Mucosa of gallbladder (tissue), 1 donor: Measurements from ENCODE around the gene IGFBP4. TPM values are rescaled to one million over a fixed set of nuclear protein-coding genes. Genes with fewer than 3 reads are reported as not detected.
"Not testable (repeated sequence)": the region's sequence is repeated elsewhere in the genome, so short reads cannot be mapped to it uniquely, and the experiment has no call there.

Experiments used
- DNase-seq: peaks from one replicate; pipeline ENCODE4 v3.0.0-alpha.2; 2020; ENCODE audit warnings: low spot score
- total RNA-seq: library from RNA; stranded (reverse); gene quantifications from one replicate; pipeline ENCODE4 v1.2.1, GENCODE V29; 2021
- donor health status: DM: no; HTN: no; CAD: no.

IGFBP4 gene
- total RNA-seq, result 351 TPM

GRCh38 chr17:40443196-40443987 is at the start of gene IGFBP4:
TSS of gene IGFBP4 (plus strand) at chr17:40443450. CDS start at chr17:40443736, 286 bp downstream.
- peak; percentile 72 for DNase-seq

- DNase-seq, result no peak
Measured at GRCh38 chr17:40399185-40399584, 44.1 kb upstream of the IGFBP4 start.

- DNase-seq, result no peak
Measured at GRCh38 chr17:40402668-40403067, 40.6 kb upstream of the IGFBP4 start.

GRCh38 chr17:40404003-40404402 is 39.2 kb upstream of the IGFBP4 start:
- no peak for DNase-seq

GRCh38 chr17:40407460-40407859 is 35.8 kb upstream of the IGFBP4 start:
- DNase-seq, result no peak

GRCh38 chr17:40409540-40409939 is 33.7 kb upstream of the IGFBP4 start:
- DNase-seq, result not testable (repeated sequence)

GRCh38 chr17:40410082-40410481 is 33.2 kb upstream of the IGFBP4 start:
- DNase-seq, result no peak

GRCh38 chr17:40411821-40412220 is 31.4 kb upstream of the IGFBP4 start:
- DNase-seq, result no peak

- DNase-seq, result no peak
Measured at GRCh38 chr17:40412880-40413279, 30.4 kb upstream of the IGFBP4 start.

GRCh38 chr17:40414312-40414711 is 28.9 kb upstream of the IGFBP4 start:
- not testable (repeated sequence) for DNase-seq

GRCh38 chr17:40415390-40415789 is 27.9 kb upstream of the IGFBP4 start:
- no peak for DNase-seq

- DNase-seq, result no peak
Measured at GRCh38 chr17:40416671-40417070, 26.6 kb upstream of the IGFBP4 start.

- no peak for DNase-seq
Measured at GRCh38 chr17:40417258-40417608, 26.0 kb upstream of the IGFBP4 start.

GRCh38 chr17:40417609-40418427 is 25.4 kb upstream of the IGFBP4 start, which contains the start of gene TOP2A:
TSS of gene TOP2A (minus strand) at chr17:40417896. CDS start at chr17:40417791, 105 bp downstream.
- peak; percentile 100 for DNase-seq

- no peak for DNase-seq
Measured at GRCh38 chr17:40418428-40418706, 24.9 kb upstream of the IGFBP4 start.

- no peak for DNase-seq
Measured at GRCh38 chr17:40419559-40420331, 23.5 kb upstream of the IGFBP4 start.

- no peak for DNase-seq
Measured at GRCh38 chr17:40422990-40423633, 20.1 kb upstream of the IGFBP4 start.

GRCh38 chr17:40425741-40426140 is 17.5 kb upstream of the IGFBP4 start:
- DNase-seq, result no peak

GRCh38 chr17:40427002-40427491 is 16.2 kb upstream of the IGFBP4 start:
- DNase-seq, result no peak

GRCh38 chr17:40430272-40431230 is 12.7 kb upstream of the IGFBP4 start:
- no peak for DNase-seq

GRCh38 chr17:40431231-40431602 is 12.0 kb upstream of the IGFBP4 start:
- DNase-seq, result no peak
